Endothelial cell of umbilical vein (primary cell): Measurements from ENCODE around the gene ERGIC1. TPM values are rescaled to one million over a fixed set of nuclear protein-coding genes. Genes with fewer than 3 reads are reported as not detected.

Source experiments
- BruUV-seq: library from RNA; stranded (reverse); fragments of 400-500 nt; replicated peaks from 2 replicates; lab custom pipeline; 2021; lab: Mats Ljungman, UMichigan
- CTCF ChIA-PET: fragments of 300-600, 350-600 bp; sonication (Branson Sonifier 250); formaldehyde crosslinking; loops from one replicate; lab custom pipeline; 2021; ENCODE audit warnings: antibody characterized with exemption, inconsistent platforms; lab: Charles Lee
- POLR2A ChIA-PET: fragments of 300-600, 350-600 bp; sonication (Branson Sonifier 250); formaldehyde crosslinking; loops from one replicate; lab custom pipeline; 2021; ENCODE audit warnings: antibody characterized with exemption, inconsistent platforms; lab: Charles Lee
- DNase-seq: peaks from one replicate; pipeline ENCODE4 v3.0.0-alpha.2; 2011; ENCODE audit warnings: low read depth, low spot score
- FAIRE-seq: peaks from 2 replicates; lab custom pipeline; 2011; peaks lifted over from hg19 to GRCh38; lab: Jason Lieb, UNC
- H2AFZ ChIP-seq: 2 replicates; pipeline ENCODE4 v1.6.0; 2012; ENCODE audit warnings: low read depth, low read length, control low read depth, inconsistent platforms
- H3K27ac ChIP-seq: 2 replicates; pipeline ENCODE4 v1.5.1; 2011; ENCODE audit warnings: low read depth, mild to moderate bottlenecking, control low read depth, low read length, moderate library complexity; ENCODE audit not compliant: insufficient read depth
- H3K27me3 ChIP-seq, 2 experiments: 2 replicates each; pipeline versions ENCODE4 v1.6.0 to v1.6.1; 2011; ENCODE audit warnings: low read length in 2 of 2, mixed read lengths in 1 of 2; ENCODE audit not compliant: control insufficient read depth in 2 of 2, insufficient read depth in 2 of 2
- H3K36me3 ChIP-seq, 2 experiments: 2 replicates in 1 of 2; 3 replicates in 1 of 2; pipeline ENCODE4 v1.5.1; 2011; ENCODE audit warnings: low read length in 2 of 2, mild to moderate bottlenecking in 1 of 2, moderate library complexity in 1 of 2; ENCODE audit not compliant: control insufficient read depth in 2 of 2, insufficient read depth in 2 of 2; ENCODE audit errors: extremely low read depth in 1 of 2
- H3K4me1 ChIP-seq: 3 replicates; pipeline ENCODE4 v1.5.1; 2011; ENCODE audit warnings: mild to moderate bottlenecking, low read length; ENCODE audit not compliant: control insufficient read depth, insufficient read depth; ENCODE audit errors: extremely low read depth
- H3K4me2 ChIP-seq: 2 replicates; pipeline ENCODE4 v1.6.1; 2011; ENCODE audit warnings: low read length, control low read depth, mixed read lengths; ENCODE audit not compliant: insufficient read depth
- H3K4me3 ChIP-seq, 3 experiments: fragments of 200-600 bp in 1 of 3; sonication (generic), shearing (Covaris generic) in 1 of 3; replicated peaks in 1 of 3; 2 replicates each; pipeline ENCODE4 v1.5.1; 2011 to 2016; ENCODE audit warnings: control low read depth in 3 of 3, low read length in 3 of 3, mild to moderate bottlenecking in 2 of 3, inconsistent platforms in 1 of 3, low read depth in 1 of 3, moderate library complexity in 1 of 3; ENCODE audit not compliant: insufficient read depth in 1 of 3
- H3K79me2 ChIP-seq: 2 replicates; pipeline ENCODE4 v1.6.0; 2012; ENCODE audit warnings: low read length, inconsistent platforms; ENCODE audit not compliant: control insufficient read depth, insufficient read depth
- H3K9ac ChIP-seq: replicated peaks from 2 replicates; pipeline ENCODE3; 2011; ENCODE audit warnings: low read length, control low read depth; ENCODE audit not compliant: insufficient read depth; ENCODE audit errors: extremely low read depth
- H3K9me1 ChIP-seq: replicated peaks from 3 replicates; pipeline ENCODE4 v1.6.0; 2011; ENCODE audit warnings: mild to moderate bottlenecking, low read length; ENCODE audit not compliant: control insufficient read depth, insufficient read depth; ENCODE audit errors: extremely low read depth
- H3K9me3 ChIP-seq: replicated peaks from 2 replicates; pipeline ENCODE4 v1.5.1; 2012; ENCODE audit warnings: low read length, inconsistent platforms; ENCODE audit not compliant: control insufficient read depth, insufficient read depth
- H4K20me1 ChIP-seq: replicated peaks from 2 replicates; pipeline ENCODE3; 2011; ENCODE audit warnings: mild to moderate bottlenecking, low read length; ENCODE audit not compliant: control insufficient read depth, insufficient read depth; ENCODE audit errors: extremely low read depth
- EZH2 ChIP-seq: IDR thresholded peaks from 2 replicates; pipeline ENCODE4 v1.6.1; 2012; ENCODE audit warnings: borderline replicate concordance, low read depth, mild to moderate bottlenecking, moderate library complexity, low read length, inconsistent platforms; ENCODE audit not compliant: severe bottlenecking
- FOS ChIP-seq: IDR thresholded peaks from 2 replicates; pipeline ENCODE4 v1.6.1; 2011; ENCODE audit warnings: mild to moderate bottlenecking, low read length, moderate library complexity, borderline replicate concordance; ENCODE audit not compliant: insufficient read depth
- GATA2 ChIP-seq: IDR thresholded peaks from 2 replicates; pipeline ENCODE4 v1.7.0; 2011; ENCODE audit warnings: low read depth, mild to moderate bottlenecking, moderate library complexity, mixed read lengths, low read length; ENCODE audit not compliant: insufficient read length, insufficient read depth
- JUN ChIP-seq: IDR thresholded peaks from 2 replicates; pipeline ENCODE4 v1.6.1; 2011; ENCODE audit warnings: borderline replicate concordance, low read depth; ENCODE audit not compliant: insufficient read length, insufficient read depth
- MYC ChIP-seq: IDR thresholded peaks from one replicate; pipeline ENCODE4 v1.6.1; 2011; ENCODE audit warnings: mild to moderate bottlenecking, low read depth, low read length
- POLR2A ChIP-seq: IDR thresholded peaks from 2 replicates; pipeline ENCODE4 v1.6.1; 2012; ENCODE audit warnings: low read depth, mild to moderate bottlenecking, control low read depth, low read length
- POLR2AphosphoS5 ChIP-seq: IDR thresholded peaks from 2 replicates; pipeline ENCODE4 v1.6.1; 2012; ENCODE audit warnings: low read depth, mild to moderate bottlenecking, control low read depth, low read length, moderate library complexity; ENCODE audit not compliant: insufficient read depth
- dilution Hi-C: fragments of 300-500 bp; cut with MboI; formaldehyde crosslinking; loops from one replicate; pipeline ENCODE4 v1.15.0; 2019; ENCODE audit warnings: low sequenced_read_pairs; ENCODE audit not compliant: extremely low pct_ligation_motif_present
- intact Hi-C: fragments of 100-400 bp; cut with micrococcal nuclease; formaldehyde crosslinking; loops from one replicate; pipeline ENCODE4 v1.10.0; 2022
- polyA plus RNA-seq, 4 experiments: library from polyadenylated mRNA; depleted of rRNA in 3 of 4; stranded (reverse) in 3 of 4; unstranded in 1 of 4; fragments of >200 nt; gene quantifications; 2 replicates each; pipeline versions ENCODE4 v1.2.1 to v1.2.3, GENCODE V29; 2011 to 2012; ENCODE audit warnings: missing spikeins in 1 of 4
- total RNA-seq: library from RNA; stranded (reverse); gene quantifications from 2 replicates; pipeline ENCODE4 v1.2.3, GENCODE V29; 2021
- TF ChIP-seq, protein P1 (sequence below), 2 donors: IDR thresholded peaks; 1 replicate in 1 of 2; 2 replicates in 1 of 2; pipeline ENCODE4 v1.5.1; 2011; ENCODE audit warnings: low read length in 2 of 2, mild to moderate bottlenecking in 2 of 2, moderate library complexity in 2 of 2, control low read depth in 1 of 2, inconsistent platforms in 1 of 2, low read depth in 1 of 2; ENCODE audit not compliant: insufficient read depth in 1 of 2; ENCODE audit errors: extremely low read depth in 1 of 2
- TF ChIP-seq, protein P2 (sequence below): IDR thresholded peaks from 2 replicates; pipeline ENCODE4 v1.6.1; 2011; ENCODE audit not compliant: insufficient read depth, insufficient read length

The ERGIC1 gene
- total and polyA plus RNA-seq, 2 donors (not counting 3 experiments of a cell fraction or from before 2014, with no cell fraction given), result 105 to 109 TPM

- TF ChIP-seq FOS (no peak), POLR2AphosphoS5 (peak; percentile 47)
- TF ChIP-seq, protein P1, sequence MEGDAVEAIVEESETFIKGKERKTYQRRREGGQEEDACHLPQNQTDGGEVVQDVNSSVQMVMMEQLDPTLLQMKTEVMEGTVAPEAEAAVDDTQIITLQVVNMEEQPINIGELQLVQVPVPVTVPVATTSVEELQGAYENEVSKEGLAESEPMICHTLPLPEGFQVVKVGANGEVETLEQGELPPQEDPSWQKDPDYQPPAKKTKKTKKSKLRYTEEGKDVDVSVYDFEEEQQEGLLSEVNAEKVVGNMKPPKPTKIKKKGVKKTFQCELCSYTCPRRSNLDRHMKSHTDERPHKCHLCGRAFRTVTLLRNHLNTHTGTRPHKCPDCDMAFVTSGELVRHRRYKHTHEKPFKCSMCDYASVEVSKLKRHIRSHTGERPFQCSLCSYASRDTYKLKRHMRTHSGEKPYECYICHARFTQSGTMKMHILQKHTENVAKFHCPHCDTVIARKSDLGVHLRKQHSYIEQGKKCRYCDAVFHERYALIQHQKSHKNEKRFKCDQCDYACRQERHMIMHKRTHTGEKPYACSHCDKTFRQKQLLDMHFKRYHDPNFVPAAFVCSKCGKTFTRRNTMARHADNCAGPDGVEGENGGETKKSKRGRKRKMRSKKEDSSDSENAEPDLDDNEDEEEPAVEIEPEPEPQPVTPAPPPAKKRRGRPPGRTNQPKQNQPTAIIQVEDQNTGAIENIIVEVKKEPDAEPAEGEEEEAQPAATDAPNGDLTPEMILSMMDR (IDR thresholded peaks at IDR 0.05; ENCODE audit: extremely low read depth in 1 of 2, insufficient read depth in 1 of 2, low read depth in 1 of 2, low read length in 2 of 2), result peak; percentile 96 to 97
- no peak overlapping the region for H3K4me2 ChIP-seq
- POLR2A ChIA-PET, result interaction anchor here (2.3 to 2.9 kb wide), 2 partner anchors 162 to 218 kb away, joined by 7 to 21 read pairs; partner anchors contain the start of gene DUSP1
- FAIRE-seq (peak; percentile 89), DNase-seq (peak; percentile 65)
- no peak overlapping the region for H2AFZ ChIP-seq
- H3K4me1 ChIP-seq, result peaks cover 31% of the 10 kb centered on the region
- no peaks in the 10 kb centered on the region for H3K9me1 ChIP-seq
- H3K4me3 ChIP-seq, result no peak overlapping the region
- CTCF ChIA-PET, result interaction anchor here (0.6 to 13.5 kb wide), 33 partner anchors 8 to 232 kb away, joined by 3 to 413 read pairs (median 8); partner anchors contain the start of genes ATP6V0E1 and DUSP1
- H3K27me3 ChIP-seq, result no peaks in the 10 kb centered on the region
- no TSS peak for BruUV-seq
- no peaks in the 10 kb centered on the region for H3K79me2 ChIP-seq
- H4K20me1 ChIP-seq, result no peaks in the 10 kb centered on the region
- peak overlapping the region; percentile 74 for H3K27ac ChIP-seq
- intact Hi-C loops (loop anchor here (1.0 kb wide), 4 partner anchors 23 to 216 kb away; no protein-coding TSS in a partner anchor), dilution Hi-C loops (no loop called here)
- H3K36me3 ChIP-seq, result peaks cover 0 to 7% of the 10 kb centered on the region in 2 experiments
- H3K9me3 ChIP-seq, result no peaks in the 10 kb centered on the region
- H3K9ac ChIP-seq, result no peak overlapping the region
Measured at GRCh38 chr5:172932313-172933017, 98.4 kb downstream of the ERGIC1 start.

DNA sequence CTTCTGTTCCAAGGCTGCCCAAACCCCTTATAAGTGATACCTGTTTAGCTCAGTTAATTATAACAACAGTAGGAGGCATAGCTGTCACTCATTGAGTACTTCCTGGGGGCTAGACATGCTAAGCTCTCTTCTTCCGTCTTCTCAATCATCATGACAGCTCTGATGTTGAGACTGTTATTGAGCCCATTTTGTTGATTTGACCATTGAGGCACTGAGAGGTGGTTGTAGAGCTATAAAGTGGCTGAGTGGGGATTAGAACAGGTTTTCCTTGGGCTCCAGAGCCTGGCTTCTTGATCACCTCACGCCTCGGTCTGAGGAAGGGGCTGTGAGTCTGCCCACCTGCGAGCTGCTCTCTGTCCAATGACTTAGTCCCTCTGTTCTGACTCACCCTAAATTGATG is 99.2 kb downstream of the ERGIC1 start:
- H3K4me1 ChIP-seq, result peaks cover 31% of the 10 kb centered on the region
- H3K36me3 ChIP-seq, result peaks cover 0 to 4% of the 10 kb centered on the region in 2 experiments

More for the DNA sequence above, 99.2 kb downstream of the ERGIC1 start:
- POLR2A ChIA-PET, result no interaction called here
- Histone ChIP-seq H3K4me2 (no peak overlapping the region), H3K9me1 (no peaks in the 10 kb centered on the region), H3K27me3 (no peaks in the 10 kb centered on the region), H4K20me1 (no peaks in the 10 kb centered on the region), H3K4me3 (no peak overlapping the region), H3K27ac (no peak overlapping the region), H3K9me3 (no peaks in the 10 kb centered on the region), H3K9ac (no peak overlapping the region), H3K79me2 (no peaks in the 10 kb centered on the region), H2AFZ (no peak overlapping the region)
- intact Hi-C loops, result no loop called here
- no peak for DNase-seq
- dilution Hi-C loops, result no loop called here
- CTCF ChIA-PET, result interaction anchor here (0.8 to 13.5 kb wide), 17 partner anchors 11 to 231 kb away, joined by 3 to 413 read pairs (median 8); partner anchors contain the start of gene DUSP1
- TF ChIP-seq JUN, result no peak
- TF ChIP-seq, protein P2, sequence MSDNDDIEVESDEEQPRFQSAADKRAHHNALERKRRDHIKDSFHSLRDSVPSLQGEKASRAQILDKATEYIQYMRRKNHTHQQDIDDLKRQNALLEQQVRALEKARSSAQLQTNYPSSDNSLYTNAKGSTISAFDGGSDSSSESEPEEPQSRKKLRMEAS, result no peak
- no peak for TF ChIP-seq EZH2
- no peak for TF ChIP-seq POLR2A
- TF ChIP-seq, protein P1 (IDR thresholded peaks at IDR 0.05; ENCODE audit: extremely low read depth in 1 of 2, insufficient read depth in 1 of 2, low read depth in 1 of 2, low read length in 2 of 2), result no peak
- no peak for TF ChIP-seq GATA2
- TF ChIP-seq MYC, result no peak
- TF ChIP-seq FOS, result no peak
- no peak for TF ChIP-seq POLR2AphosphoS5
- BruUV-seq, result no TSS peak
- no peak for FAIRE-seq
